ENCODE data around the gene ATP6V1G2. TPM values are rescaled to one million over a fixed set of nuclear protein-coding genes. Genes with fewer than 3 reads are reported as not detected.
A peak's percentile ranks its signal among the peaks of the same experiment; 100 is the strongest.
"Not testable (repeated sequence)": the region's sequence is repeated elsewhere in the genome, so short reads cannot be mapped to it uniquely, and the experiment has no call there.

ATP6V1G2 gene
- polyA plus RNA-seq (2012; ENCODE audit: missing spikeins): 1.5 TPM

DNA sequence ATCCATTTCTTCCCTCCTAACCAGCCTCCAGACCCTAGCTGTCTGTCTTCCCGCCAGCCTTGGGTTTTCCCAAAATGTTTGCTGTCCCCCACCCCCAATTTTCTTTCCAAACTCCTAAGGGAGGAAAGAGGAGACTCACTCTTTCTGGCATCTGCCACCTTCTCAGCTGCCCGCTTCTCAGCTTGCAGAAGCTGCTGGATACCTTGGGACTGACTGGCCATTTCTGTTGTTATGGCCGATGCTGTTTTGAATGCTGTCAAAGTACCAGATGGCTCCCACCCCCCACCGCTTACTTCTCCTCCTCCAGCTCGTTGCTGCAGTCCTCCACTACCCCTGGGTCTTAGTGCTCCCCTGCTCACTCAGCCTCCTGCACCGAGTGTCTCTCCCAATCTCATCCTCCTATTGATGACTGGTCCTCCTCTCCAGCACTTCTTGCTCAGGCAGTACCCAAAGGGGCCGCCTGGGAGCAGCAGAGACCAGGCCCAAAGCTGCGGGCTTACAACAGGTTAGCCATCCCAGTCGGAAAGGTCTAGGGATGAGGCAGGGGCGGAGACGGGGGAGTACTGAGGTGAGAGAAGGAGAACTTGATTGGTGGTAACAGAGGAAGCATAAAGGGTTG lies at the start of gene ATP6V1G2:
Gene ATP6V1G2, minus strand, starts transcription at position 270 of the 619 bp plus-strand sequence. Its CDS starts 49 bp downstream, at position 221.
- FAIRE-seq: peak; percentile 92
- no peak for TF ChIP-seq TAF1 (IDR thresholded peaks at IDR 0.05; ENCODE audit: borderline replicate concordance, low read depth, low read length)
- DNase-seq (ENCODE audit: insufficient read length): no peak

DNA sequence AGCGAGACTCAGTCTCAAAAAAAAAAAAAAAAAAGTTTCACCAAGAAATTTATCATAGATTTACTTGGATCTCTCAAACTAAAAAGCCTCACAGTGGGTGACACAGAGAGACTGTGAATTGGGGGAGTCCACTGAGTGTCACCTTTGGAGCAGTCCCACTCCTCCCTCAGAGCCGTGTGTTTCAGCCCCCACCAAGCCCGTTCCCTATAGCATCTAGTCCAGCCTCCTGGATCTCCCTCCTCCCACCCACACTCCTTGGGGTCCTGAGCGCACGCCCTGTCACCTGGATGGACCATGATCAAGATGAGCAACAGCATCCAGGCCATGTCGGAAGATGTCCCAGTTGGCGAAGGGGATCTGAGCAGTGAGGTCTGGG lies 46.0 kb upstream of the ATP6V1G2 start:
- FAIRE-seq: peak; percentile 79
- TF ChIP-seq POLR2A (IDR thresholded peaks at IDR 0.05; ENCODE audit: low read depth, low read length) (no peak), TAF1 (IDR thresholded peaks at IDR 0.05; ENCODE audit: borderline replicate concordance, low read depth, low read length) (no peak), POLR2AphosphoS5 (IDR thresholded peaks at IDR 0.05; ENCODE audit: low read depth, low read length) (no peak)
- DNase-seq (ENCODE audit: insufficient read length): no peak

GRCh38 chr6:31590691-31591090 lies 44.3 kb upstream of the ATP6V1G2 start:
- DNase-seq (ENCODE audit: insufficient read length); FAIRE-seq: not testable (repeated sequence)

DNA sequence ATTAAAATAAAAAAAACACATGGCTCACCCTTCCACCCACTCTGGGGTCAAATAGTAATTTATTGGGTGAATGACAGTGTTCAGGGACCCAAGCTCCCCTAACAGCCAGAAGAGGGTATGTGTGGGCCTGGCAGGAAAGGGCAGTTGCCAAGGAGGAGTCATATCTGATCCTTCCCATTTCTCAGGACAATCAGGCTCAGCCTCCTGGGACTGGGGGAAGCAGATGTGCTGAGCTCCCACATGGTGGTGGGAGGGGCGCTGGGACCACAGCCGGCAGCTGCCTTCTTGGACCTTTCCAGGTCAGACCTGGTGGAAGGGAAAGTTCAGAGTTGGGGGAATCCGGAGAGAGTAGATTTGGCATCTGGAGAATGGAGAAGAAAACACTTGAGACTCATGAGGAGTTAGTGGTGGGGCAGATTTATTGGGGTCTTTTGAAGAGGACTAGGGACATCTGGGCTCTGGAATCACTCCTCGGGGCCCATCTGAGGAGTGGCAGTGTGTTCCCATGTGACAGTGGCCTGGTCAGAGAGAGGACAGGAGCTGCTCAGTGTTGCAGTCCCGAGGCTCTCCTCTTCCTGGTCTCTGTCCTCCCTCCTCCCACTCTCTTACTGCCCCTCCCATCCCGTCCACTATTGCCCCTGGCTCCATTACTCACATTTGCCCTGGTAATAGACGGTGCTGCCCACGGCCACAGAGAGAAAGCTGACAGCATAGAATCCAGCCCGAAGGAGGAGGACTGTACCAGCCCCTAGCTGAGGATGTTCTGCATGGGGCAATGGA lies 42.7 kb upstream of the ATP6V1G2 start:
- no peak for TF ChIP-seq TAF1 (IDR thresholded peaks at IDR 0.05; ENCODE audit: borderline replicate concordance, low read depth, low read length)
- no peak for TF ChIP-seq POLR2A (IDR thresholded peaks at IDR 0.05; ENCODE audit: low read depth, low read length)
- no peak for TF ChIP-seq POLR2AphosphoS5 (IDR thresholded peaks at IDR 0.05; ENCODE audit: low read depth, low read length)
- no peak for FAIRE-seq
- DNase-seq (ENCODE audit: insufficient read length): no peak

DNA sequence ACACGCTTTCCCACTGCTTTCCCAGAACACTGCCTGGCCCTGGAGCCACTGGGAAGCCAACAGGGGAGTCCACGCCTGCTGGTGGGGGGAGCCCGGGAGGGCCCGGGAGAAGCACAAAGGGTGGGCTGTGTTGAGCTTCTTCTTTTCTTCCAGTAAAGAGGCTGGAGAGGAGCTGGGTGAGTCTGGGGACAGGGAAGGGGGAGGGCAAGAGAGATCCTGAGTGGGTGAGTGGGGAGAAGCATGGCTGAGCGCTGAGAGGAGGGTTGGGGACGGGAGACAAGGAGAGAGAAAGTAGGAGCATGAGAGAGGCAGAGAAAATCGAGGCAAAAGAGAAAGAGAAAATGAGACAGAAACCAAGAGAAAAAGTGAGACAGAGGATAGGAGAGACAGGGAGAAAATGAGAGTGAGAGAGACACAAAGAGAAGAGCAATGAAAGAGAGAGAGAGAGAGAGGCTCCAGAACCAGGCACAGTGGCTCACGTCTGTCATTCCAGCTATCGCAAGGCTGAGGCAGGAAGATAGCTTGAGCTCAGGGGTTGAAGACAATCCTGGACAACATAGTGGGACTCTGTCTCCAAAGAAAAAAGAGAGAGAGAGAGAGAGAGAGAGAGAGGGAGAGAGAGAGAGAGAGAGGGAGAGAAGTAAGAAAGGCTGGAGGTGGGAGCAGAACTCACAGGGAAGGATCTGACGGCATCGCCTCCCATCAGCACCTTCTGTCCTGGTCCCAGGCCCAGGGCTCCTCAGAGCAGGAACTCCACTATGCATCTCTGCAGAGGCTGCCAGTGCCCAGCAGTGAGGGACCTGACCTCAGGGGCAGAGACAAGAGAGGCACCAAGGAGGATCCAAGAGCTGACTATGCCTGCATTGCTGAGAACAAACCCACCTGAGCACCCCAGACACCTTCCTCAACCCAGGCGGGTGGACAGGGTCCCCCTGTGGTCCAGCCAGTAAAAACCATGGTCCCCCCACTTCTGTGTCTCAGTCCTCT lies 41.7 kb upstream of the ATP6V1G2 start:
- TF ChIP-seq POLR2A (IDR thresholded peaks at IDR 0.05; ENCODE audit: low read depth, low read length): no peak; the same call in 1 of the 2 replicates
- TF ChIP-seq TAF1 (IDR thresholded peaks at IDR 0.05; ENCODE audit: borderline replicate concordance, low read depth, low read length): no peak
- no peak for TF ChIP-seq POLR2AphosphoS5 (IDR thresholded peaks at IDR 0.05; ENCODE audit: low read depth, low read length)
- FAIRE-seq (no peak), DNase-seq (ENCODE audit: insufficient read length) (no peak)

DNA sequence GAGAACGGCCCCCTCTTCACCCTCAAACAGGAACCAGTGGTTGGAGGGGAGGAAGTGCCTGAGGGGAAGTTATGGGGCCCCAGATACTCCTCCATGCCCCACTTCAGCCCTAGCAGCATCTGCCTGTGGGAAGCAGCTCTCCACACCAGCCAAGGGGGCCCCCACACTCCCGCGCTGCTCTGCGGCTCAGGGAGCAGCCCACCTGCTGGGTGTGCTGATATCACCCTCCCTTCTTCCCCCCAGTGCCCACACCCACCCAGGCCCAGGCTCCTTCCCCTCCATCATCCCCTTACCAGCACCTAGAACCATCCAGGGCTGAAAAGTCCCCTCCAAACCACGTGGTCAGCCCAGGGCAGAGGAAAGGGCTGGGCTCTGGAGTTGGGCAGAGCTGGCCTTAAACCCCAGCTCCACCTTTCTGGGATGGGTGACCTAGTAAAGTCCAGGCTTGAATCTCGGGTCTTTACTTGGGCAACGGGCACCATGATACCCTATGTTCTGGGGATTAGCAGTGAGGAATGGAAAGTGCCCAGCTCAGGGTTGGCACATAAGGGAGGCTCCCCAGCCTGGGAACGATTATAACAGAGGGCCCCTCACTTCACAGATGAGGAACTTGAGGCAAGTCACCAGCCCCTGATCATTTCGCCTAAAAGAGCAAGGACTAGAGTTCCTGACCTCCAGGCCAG lies 40.3 kb upstream of the ATP6V1G2 start:
- DNase-seq (ENCODE audit: insufficient read length): no peak
- TF ChIP-seq POLR2AphosphoS5 (IDR thresholded peaks at IDR 0.05; ENCODE audit: low read depth, low read length) (peak; percentile 27; the same call in 1 of the 2 replicates), POLR2A (IDR thresholded peaks at IDR 0.05; ENCODE audit: low read depth, low read length) (peak; percentile 53; the same call in 1 of the 2 replicates), TAF1 (IDR thresholded peaks at IDR 0.05; ENCODE audit: borderline replicate concordance, low read depth, low read length) (no peak)
- FAIRE-seq: peak; percentile 81

DNA sequence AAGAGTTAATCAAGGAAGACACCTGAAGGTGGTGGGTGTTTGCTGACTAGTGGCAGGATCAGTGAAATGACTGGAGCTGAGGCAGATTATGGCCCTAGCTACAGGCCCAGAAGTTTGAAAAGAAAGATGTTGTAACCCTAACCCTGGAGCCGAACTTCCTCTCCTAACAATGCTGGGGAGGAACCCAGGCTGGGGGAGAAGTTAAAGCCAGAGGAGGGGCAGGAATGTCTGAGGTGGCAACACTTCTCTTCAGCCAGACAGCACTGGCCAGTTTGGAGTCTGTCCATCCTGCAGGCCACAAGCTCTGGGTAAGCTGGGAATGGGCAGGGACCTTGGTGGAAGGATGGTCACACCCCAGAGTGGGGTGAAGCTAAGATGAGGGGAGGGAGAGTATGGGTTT lies 39.6 kb upstream of the ATP6V1G2 start, which contains the start of gene LST1:
Gene LST1, plus strand, starts transcription at position 270 of the 400 bp plus-strand sequence. CDS start 1,023 bp downstream, outside the sequence.
- DNase-seq (ENCODE audit: insufficient read length) (no peak), FAIRE-seq (peak; percentile 64)
- no peak for TF ChIP-seq TAF1 (IDR thresholded peaks at IDR 0.05; ENCODE audit: borderline replicate concordance, low read depth, low read length)
- no peak for TF ChIP-seq POLR2A (IDR thresholded peaks at IDR 0.05; ENCODE audit: low read depth, low read length)
- no peak for TF ChIP-seq POLR2AphosphoS5 (IDR thresholded peaks at IDR 0.05; ENCODE audit: low read depth, low read length)

- no peak for DNase-seq (ENCODE audit: insufficient read length)
- no peak for TF ChIP-seq TAF1 (IDR thresholded peaks at IDR 0.05; ENCODE audit: borderline replicate concordance, low read depth, low read length)
- no peak for TF ChIP-seq POLR2AphosphoS5 (IDR thresholded peaks at IDR 0.05; ENCODE audit: low read depth, low read length)
- TF ChIP-seq POLR2A (IDR thresholded peaks at IDR 0.05; ENCODE audit: low read depth, low read length): no peak
- FAIRE-seq: peak; percentile 46
These were observed 39.1 kb upstream of the ATP6V1G2 start for GRCh38 chr6:31585491-31585890.

- DNase-seq (ENCODE audit: insufficient read length) (no peak), FAIRE-seq (no peak)
- TF ChIP-seq POLR2AphosphoS5 (IDR thresholded peaks at IDR 0.05; ENCODE audit: low read depth, low read length) (no peak), POLR2A (IDR thresholded peaks at IDR 0.05; ENCODE audit: low read depth, low read length) (peak; percentile 31)
These were observed 35.8 kb upstream of the ATP6V1G2 start, which contains the start of gene LTB for GRCh38 chr6:31582230-31582643. LTB (minus strand) TSS chr6:31582424; CDS start chr6:31582417, 7 bp downstream.

DNA sequence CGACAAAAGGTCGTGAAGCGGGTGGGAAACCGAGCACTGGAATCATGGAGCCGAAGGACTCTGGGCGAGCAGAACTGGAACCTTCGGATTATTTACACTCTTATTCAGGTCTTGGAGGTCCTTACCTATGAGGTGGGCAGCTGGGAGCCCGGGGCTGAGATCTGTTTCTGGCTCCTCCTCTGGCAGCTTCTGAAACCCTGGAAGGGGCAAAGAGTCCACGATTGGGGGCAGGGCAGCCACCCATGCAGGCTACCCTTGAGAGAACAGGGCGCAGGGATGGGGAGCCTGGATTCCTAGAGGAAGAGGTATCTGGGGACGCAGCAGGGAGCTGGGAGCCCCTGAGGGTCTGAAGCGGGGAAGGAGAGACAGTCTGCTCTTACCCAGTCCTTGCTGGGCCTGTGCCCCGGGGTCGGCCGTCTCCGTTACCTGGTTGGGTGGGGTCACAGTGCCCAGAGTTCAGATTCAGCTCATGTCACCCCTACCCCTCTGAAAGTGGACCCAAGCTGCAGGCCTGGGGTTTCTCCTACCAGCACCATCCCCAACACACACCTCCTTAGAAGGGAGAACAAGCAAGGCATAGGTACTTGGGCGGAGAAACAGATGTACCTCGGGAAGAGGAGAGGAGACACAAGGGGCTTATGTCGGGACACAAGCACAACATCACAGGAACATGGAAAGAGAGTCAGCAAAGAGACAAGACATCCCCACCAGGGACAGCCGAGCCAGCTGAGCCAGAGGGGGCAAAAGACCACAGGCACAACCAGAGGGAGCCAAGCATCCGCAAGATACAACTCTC lies 35.2 kb upstream of the ATP6V1G2 start:
- FAIRE-seq (no peak), DNase-seq (ENCODE audit: insufficient read length) (no peak)
- no peak for TF ChIP-seq POLR2AphosphoS5 (IDR thresholded peaks at IDR 0.05; ENCODE audit: low read depth, low read length)
- TF ChIP-seq POLR2A (IDR thresholded peaks at IDR 0.05; ENCODE audit: low read depth, low read length): no peak
- TF ChIP-seq TAF1 (IDR thresholded peaks at IDR 0.05; ENCODE audit: borderline replicate concordance, low read depth, low read length): no peak

Data from GM12892 (cell line).